HL-60 (cell line): ENCODE measurements around the gene ZMIZ1.

ENCODE experiments used
- DNase-seq, 2 experiments: peaks; one replicate each; pipeline ENCODE4 v3.0.0-alpha.2; 2010 to 2020; ENCODE audit warnings: low read depth in 1 of 2, low spot score in 1 of 2
- H3K27ac ChIP-seq: fragments of 250-450 bp; sonication (Bioruptor Pico); replicated peaks from 2 replicates; pipeline ENCODE4 v1.5.1; 2020; ENCODE audit warnings: mild to moderate bottlenecking, moderate library complexity
- H3K27me3 ChIP-seq: fragments of 250-450 bp; sonication (Bioruptor Pico); 2 replicates; pipeline ENCODE4 v1.5.1; 2021; ENCODE audit warnings: mild to moderate bottlenecking, moderate library complexity; ENCODE audit not compliant: insufficient read depth, poor library complexity, severe bottlenecking
- H3K4me3 ChIP-seq: replicated peaks from 2 replicates; pipeline ENCODE4 v1.5.1; 2011; ENCODE audit warnings: mild to moderate bottlenecking, control low read depth, low read length; ENCODE audit not compliant: insufficient read depth
- GABPA ChIP-seq: IDR thresholded peaks from 2 replicates; pipeline ENCODE4 v1.6.1; 2012; ENCODE audit warnings: low read depth
- POLR2AphosphoS5 ChIP-seq: IDR thresholded peaks from 2 replicates; pipeline ENCODE4 v1.6.1; 2012; ENCODE audit warnings: low read depth
- SPI1 ChIP-seq: IDR thresholded peaks from 2 replicates; pipeline ENCODE4 v1.6.1; 2012; ENCODE audit warnings: low read depth, mild to moderate bottlenecking, borderline replicate concordance
- TF ChIP-seq, protein P1 (sequence below): IDR thresholded peaks from 2 replicates; pipeline ENCODE4 v1.6.1; 2012; ENCODE audit warnings: low read depth; ENCODE audit not compliant: insufficient replicate concordance
- TF ChIP-seq, protein P2 (sequence below): IDR thresholded peaks from one replicate; pipeline ENCODE4 v1.5.1; 2011; ENCODE audit warnings: low read length, control low read depth, inconsistent platforms; ENCODE audit not compliant: insufficient read depth

Gene ZMIZ1

DNA sequence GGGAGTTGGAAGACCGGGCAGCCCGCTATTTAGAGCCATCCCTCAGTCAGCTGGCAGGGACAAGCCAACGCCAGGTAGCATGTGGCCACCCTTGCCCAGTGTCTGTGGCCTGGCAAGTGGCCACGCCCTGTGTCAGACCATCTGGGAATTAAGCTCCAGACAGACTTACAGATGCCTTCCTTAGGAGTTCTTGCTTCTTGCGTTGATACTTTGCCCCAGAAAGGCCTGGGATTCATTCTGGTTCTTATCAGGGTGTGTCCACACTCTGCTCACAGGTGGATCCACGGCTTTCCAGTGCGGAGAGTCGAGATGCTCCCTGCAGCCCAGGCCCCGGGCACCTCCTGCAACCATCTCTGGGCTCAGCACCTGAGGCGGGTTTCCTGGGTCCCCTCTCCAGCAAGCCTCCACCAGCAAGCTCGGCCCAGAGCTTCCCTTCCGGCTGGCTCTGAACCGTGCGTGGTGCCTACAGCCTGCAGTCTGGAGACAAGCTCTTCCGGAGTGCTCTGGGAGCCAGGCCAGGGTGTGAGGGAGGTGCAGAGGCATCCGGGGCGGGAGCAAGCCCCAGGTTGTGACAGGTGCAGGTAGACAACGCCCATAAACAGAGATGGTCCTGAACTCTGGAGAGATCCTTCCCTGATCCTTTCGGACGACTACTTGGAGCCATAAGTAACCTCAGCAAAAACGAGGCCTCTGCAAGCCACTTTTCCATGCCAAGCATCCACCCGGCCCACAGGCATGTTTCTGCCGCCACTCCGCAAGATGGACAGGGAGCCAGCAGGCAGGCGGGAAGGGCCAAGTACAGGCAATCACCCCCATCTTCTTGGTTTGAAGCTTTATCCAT lies 246.2 kb downstream of the ZMIZ1 start:
- Histone ChIP-seq H3K4me3 (no peak overlapping the region), H3K27me3 (no peaks in the 10 kb centered on the region), H3K27ac (no peak overlapping the region)
- TF ChIP-seq, protein P1, sequence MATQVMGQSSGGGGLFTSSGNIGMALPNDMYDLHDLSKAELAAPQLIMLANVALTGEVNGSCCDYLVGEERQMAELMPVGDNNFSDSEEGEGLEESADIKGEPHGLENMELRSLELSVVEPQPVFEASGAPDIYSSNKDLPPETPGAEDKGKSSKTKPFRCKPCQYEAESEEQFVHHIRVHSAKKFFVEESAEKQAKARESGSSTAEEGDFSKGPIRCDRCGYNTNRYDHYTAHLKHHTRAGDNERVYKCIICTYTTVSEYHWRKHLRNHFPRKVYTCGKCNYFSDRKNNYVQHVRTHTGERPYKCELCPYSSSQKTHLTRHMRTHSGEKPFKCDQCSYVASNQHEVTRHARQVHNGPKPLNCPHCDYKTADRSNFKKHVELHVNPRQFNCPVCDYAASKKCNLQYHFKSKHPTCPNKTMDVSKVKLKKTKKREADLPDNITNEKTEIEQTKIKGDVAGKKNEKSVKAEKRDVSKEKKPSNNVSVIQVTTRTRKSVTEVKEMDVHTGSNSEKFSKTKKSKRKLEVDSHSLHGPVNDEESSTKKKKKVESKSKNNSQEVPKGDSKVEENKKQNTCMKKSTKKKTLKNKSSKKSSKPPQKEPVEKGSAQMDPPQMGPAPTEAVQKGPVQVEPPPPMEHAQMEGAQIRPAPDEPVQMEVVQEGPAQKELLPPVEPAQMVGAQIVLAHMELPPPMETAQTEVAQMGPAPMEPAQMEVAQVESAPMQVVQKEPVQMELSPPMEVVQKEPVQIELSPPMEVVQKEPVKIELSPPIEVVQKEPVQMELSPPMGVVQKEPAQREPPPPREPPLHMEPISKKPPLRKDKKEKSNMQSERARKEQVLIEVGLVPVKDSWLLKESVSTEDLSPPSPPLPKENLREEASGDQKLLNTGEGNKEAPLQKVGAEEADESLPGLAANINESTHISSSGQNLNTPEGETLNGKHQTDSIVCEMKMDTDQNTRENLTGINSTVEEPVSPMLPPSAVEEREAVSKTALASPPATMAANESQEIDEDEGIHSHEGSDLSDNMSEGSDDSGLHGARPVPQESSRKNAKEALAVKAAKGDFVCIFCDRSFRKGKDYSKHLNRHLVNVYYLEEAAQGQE = no peak
- TF ChIP-seq POLR2AphosphoS5 (no peak; the same call in 1 of the 2 replicates), SPI1 (no peak), GABPA (no peak)
- TF ChIP-seq, protein P2, sequence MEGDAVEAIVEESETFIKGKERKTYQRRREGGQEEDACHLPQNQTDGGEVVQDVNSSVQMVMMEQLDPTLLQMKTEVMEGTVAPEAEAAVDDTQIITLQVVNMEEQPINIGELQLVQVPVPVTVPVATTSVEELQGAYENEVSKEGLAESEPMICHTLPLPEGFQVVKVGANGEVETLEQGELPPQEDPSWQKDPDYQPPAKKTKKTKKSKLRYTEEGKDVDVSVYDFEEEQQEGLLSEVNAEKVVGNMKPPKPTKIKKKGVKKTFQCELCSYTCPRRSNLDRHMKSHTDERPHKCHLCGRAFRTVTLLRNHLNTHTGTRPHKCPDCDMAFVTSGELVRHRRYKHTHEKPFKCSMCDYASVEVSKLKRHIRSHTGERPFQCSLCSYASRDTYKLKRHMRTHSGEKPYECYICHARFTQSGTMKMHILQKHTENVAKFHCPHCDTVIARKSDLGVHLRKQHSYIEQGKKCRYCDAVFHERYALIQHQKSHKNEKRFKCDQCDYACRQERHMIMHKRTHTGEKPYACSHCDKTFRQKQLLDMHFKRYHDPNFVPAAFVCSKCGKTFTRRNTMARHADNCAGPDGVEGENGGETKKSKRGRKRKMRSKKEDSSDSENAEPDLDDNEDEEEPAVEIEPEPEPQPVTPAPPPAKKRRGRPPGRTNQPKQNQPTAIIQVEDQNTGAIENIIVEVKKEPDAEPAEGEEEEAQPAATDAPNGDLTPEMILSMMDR = no peak
- DNase-seq = no peak

DNA sequence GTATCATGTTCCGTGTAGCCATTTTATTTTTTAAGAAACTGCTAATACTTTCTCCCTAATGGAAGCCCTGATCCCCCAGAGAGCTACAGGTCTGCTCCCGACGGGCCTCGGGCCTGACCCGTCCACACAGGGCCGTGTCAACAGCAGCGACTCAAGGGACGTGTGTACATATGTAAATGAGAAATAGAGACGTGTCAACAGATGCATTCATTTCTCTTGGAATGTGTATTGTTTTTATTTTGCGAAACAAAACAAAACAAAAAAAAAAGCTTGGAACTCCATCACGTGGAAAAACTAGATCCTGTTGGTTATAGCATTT lies 246.8 kb downstream of the ZMIZ1 start:
- TF ChIP-seq POLR2AphosphoS5 (no peak), GABPA (no peak), SPI1 (no peak)
- TF ChIP-seq, protein P2 = no peak
- TF ChIP-seq, protein P1 = no peak
- Histone ChIP-seq H3K4me3 (no peak overlapping the region), H3K27me3 (no peaks in the 10 kb centered on the region), H3K27ac (no peak overlapping the region)
- DNase-seq = no peak

DNA sequence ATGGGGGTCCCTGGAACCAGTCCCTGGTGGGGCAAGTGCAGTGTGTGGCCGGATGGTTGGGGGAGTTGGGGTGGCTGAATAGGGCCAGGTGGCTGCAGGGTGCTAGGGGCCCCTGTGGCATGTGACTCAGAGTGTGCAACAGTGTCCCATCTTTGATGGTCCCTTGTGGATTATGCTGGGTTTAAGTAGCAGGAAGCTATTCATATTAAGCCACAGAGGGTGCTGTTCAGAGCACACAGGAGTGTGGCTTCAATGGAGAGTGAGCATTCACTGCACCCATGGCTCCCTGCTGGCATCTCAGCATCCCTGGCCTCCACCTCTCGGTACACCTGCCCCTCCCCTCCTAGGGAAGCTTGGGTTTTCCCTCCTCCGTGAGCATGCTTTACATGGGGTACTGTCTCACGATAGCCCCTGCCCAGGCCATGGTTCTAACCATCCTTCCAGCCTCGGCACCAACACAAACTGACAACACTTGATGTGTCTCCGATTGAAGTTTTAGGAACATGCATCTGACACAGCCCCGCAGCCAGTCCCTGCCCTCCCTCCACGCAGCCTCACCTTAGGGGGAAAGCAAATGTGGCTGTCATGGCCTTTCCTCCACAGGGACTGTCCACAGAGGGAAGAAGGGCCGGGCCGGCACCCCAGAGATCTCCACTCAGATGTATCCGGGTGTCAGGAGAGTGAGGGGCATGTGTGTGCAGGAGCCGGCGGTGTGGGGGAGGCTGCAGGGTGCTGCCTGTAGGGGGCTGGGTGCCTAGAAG lies 248.1 kb downstream of the ZMIZ1 start:
- peak; percentile 35; the same call in 1 of the 2 replicates for TF ChIP-seq POLR2AphosphoS5
- TF ChIP-seq, protein P1 = no peak
- peak in 1 of 2 experiments; percentile 45 for DNase-seq
- no peak overlapping the region; the same call in 1 of the 2 replicates for H3K27ac ChIP-seq

More for the DNA sequence above, 248.1 kb downstream of the ZMIZ1 start:
- Histone ChIP-seq H3K27me3 (no peaks in the 10 kb centered on the region), H3K4me3 (no peak overlapping the region)
